ENCODE data around the gene CLDN5. TPM values are rescaled to one million over a fixed set of nuclear protein-coding genes. Genes with fewer than 3 reads are reported as not detected.

Gene CLDN5
- total and polyA plus RNA-seq, 2 experiments from 2014 or later = 2.0 to 3.2 TPM

DNA sequence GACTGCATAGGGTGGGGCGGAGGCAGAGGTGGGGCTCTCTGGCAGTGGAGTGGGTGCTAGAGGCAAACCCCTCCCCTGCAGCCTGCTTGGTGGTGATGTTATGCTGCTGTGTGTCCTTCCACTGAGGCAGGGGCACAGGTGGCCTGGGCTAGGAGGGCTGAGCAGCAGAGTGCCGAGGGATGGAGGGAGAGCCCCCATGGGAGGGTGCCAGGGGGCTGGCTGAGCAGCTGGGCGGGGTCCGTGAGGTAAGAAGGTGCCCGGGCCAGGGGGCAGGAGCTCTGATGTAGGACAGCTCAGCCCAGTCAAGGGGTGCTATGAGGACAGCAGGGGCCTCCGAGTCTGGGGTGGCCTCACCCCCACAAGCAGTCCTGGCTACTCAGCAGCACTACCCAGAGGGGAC, 4.2 kb downstream of the CLDN5 start:
- no peak overlapping the region for H3K4me3 ChIP-seq
- H3K27ac Mint-ChIP-seq = no peak overlapping the region
- peaks cover 17% of the 10 kb centered on the region for H3K36me3 Mint-ChIP-seq (ENCODE audit: low read depth)
- DNase-seq (ENCODE audit: low spot score) (no peak), ATAC-seq (no peak)
- TF ChIP-seq NANOG (IDR thresholded peaks at IDR 0.05; ENCODE audit: borderline replicate concordance) = no peak
- H3K9me3 Mint-ChIP-seq = no peaks in the 10 kb centered on the region
- peaks cover 32% of the 10 kb centered on the region for H3K27me3 Mint-ChIP-seq (ENCODE audit: insufficient read depth, low read depth, poor library complexity)
- peaks cover 8% of the 10 kb centered on the region; the same call in 1 of the 2 replicates for H3K4me1 ChIP-seq (ENCODE audit: insufficient read depth)
- H3K4me2 ChIP-seq = no peak overlapping the region
- peaks cover 8% of the 10 kb centered on the region for H3K4me1 Mint-ChIP-seq
- H3K9me2 ChIP-seq (ENCODE audit: insufficient read depth) = no peaks in the 10 kb centered on the region
- H4K20me1 ChIP-seq (replicated peaks; ENCODE audit: insufficient read depth) = no peaks in the 10 kb centered on the region
- no peak overlapping the region for H3K4me3 Mint-ChIP-seq
- no peaks in the 10 kb centered on the region for H3K79me2 ChIP-seq (replicated peaks; ENCODE audit: insufficient read depth)
- no peak overlapping the region for H3K27ac ChIP-seq (ENCODE audit: low read depth)
- H3K36me3 ChIP-seq (ENCODE audit: insufficient read depth) = no peaks in the 10 kb centered on the region
- H2AFZ ChIP-seq = no peak overlapping the region
- peaks cover 11% of the 10 kb centered on the region; the same call in 1 of the 2 replicates for H3F3A ChIP-seq (replicated peaks; ENCODE audit: low read depth)
- H3K27me3 ChIP-seq (ENCODE audit: insufficient read depth) = peaks cover 36% of the 10 kb centered on the region

GRCh38 chr22:19519041-19519926, 4.9 kb downstream of the CLDN5 start:
- Histone ChIP-seq H2AFZ (no peak overlapping the region), H3K4me2 (no peak overlapping the region), H3K36me3 (ENCODE audit: insufficient read depth) (no peaks in the 10 kb centered on the region), H3F3A (replicated peaks; ENCODE audit: low read depth) (peaks cover 11% of the 10 kb centered on the region; the same call in 1 of the 2 replicates), H3K27me3 (ENCODE audit: insufficient read depth) (peaks cover 30% of the 10 kb centered on the region), H3K27ac (ENCODE audit: low read depth) (no peak overlapping the region), H3K9me2 (ENCODE audit: insufficient read depth) (no peaks in the 10 kb centered on the region), H3K4me3 (no peak overlapping the region), H3K4me1 (ENCODE audit: insufficient read depth) (peaks cover 8% of the 10 kb centered on the region; the same call in 1 of the 2 replicates), H3K79me2 (replicated peaks; ENCODE audit: insufficient read depth) (no peaks in the 10 kb centered on the region), H4K20me1 (replicated peaks; ENCODE audit: insufficient read depth) (no peaks in the 10 kb centered on the region)
- Mint-ChIP-seq H3K9me3 (no peaks in the 10 kb centered on the region), H3K36me3 (ENCODE audit: low read depth) (peaks cover 24% of the 10 kb centered on the region), H3K27ac (no peak overlapping the region), H3K4me1 (peaks cover 5% of the 10 kb centered on the region), H3K4me3 (no peak overlapping the region), H3K27me3 (ENCODE audit: insufficient read depth, low read depth, poor library complexity) (peaks cover 28% of the 10 kb centered on the region)
- ATAC-seq (no peak), DNase-seq (ENCODE audit: low spot score) (no peak)
- TF ChIP-seq CREB1 (CRISPR knock-in tag; IDR thresholded peaks at IDR 0.05; ENCODE audit: low read depth) (no peak), JUNB (IDR thresholded peaks at IDR 0.05; ENCODE audit: unreplicated experiment) (no peak), ZNF114 (CRISPR knock-in tag; IDR thresholded peaks at IDR 0.05) (no peak), EZH2 (IDR thresholded peaks at IDR 0.05; ENCODE audit: low read depth, unreplicated experiment) (no peak), ZNF331 (CRISPR knock-in tag; IDR thresholded peaks at IDR 0.05; ENCODE audit: low read depth) (no peak), ETS1 (IDR thresholded peaks at IDR 0.05) (no peak), NANOG (IDR thresholded peaks at IDR 0.05; ENCODE audit: borderline replicate concordance) (no peak), STAT1 (IDR thresholded peaks at IDR 0.05; ENCODE audit: unreplicated experiment) (no peak), ZNF462 (CRISPR knock-in tag; IDR thresholded peaks at IDR 0.05) (no peak)
